ENCODE data around the gene BCL11B.

DNA sequence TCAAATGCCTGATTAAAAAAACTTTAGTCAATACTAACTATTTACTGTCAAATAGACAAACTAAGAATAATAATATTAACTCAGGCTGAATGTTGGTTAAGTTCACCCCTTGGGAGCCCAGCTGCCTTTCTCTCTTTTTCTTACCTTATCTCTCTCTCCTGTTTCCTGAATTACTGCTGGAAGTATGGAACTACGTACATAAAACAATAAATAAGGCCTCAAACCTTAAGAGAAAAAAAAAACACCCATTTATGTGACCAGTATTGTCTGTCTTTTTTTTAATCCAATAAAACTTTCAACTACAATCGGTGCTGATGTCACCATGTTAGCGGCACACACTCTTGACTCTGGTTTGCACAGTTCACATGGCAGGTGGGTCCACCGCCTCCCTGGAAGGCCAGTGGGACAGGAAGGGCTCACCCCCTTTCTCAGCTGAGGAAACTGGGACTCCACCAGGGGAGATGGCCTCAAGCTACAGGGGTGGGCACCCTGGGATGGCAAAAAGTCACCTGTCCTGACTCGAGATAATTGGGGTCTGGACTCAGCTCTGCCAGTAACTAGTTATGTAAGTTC is 21.3 kb downstream of the BCL11B start:
- no peak for TF ChIP-seq POLR2A (IDR thresholded peaks at IDR 0.05)
- TF ChIP-seq, protein P1, sequence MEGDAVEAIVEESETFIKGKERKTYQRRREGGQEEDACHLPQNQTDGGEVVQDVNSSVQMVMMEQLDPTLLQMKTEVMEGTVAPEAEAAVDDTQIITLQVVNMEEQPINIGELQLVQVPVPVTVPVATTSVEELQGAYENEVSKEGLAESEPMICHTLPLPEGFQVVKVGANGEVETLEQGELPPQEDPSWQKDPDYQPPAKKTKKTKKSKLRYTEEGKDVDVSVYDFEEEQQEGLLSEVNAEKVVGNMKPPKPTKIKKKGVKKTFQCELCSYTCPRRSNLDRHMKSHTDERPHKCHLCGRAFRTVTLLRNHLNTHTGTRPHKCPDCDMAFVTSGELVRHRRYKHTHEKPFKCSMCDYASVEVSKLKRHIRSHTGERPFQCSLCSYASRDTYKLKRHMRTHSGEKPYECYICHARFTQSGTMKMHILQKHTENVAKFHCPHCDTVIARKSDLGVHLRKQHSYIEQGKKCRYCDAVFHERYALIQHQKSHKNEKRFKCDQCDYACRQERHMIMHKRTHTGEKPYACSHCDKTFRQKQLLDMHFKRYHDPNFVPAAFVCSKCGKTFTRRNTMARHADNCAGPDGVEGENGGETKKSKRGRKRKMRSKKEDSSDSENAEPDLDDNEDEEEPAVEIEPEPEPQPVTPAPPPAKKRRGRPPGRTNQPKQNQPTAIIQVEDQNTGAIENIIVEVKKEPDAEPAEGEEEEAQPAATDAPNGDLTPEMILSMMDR (IDR thresholded peaks at IDR 0.05): no peak

Measured in tibial nerve (tissue), 3 donors.